HG03280 (cell line): ENCODE measurements around the gene COBL.
"Not testable (repeated sequence)": the region's sequence is repeated elsewhere in the genome, so short reads cannot be mapped to it uniquely, and the experiment has no call there.

Experiments used
- ATAC-seq: cut with Tn5 transposase; IDR thresholded peaks from one replicate; pipeline ENCODE4 v1.9.1; 2021; ENCODE audit warnings: mild to moderate bottlenecking, moderate library complexity; ENCODE audit not compliant: unreplicated experiment

COBL gene

GRCh38 chr7:51213618-51214017, 103.0 kb downstream of the COBL start:
- ATAC-seq, result no peak

- ATAC-seq, result no peak
Measured at GRCh38 chr7:51210766-51211165, 105.8 kb downstream of the COBL start.

GRCh38 chr7:51209426-51209825, 107.2 kb downstream of the COBL start:
- no peak for ATAC-seq

- ATAC-seq, result not testable (repeated sequence)
Measured at GRCh38 chr7:51208125-51208524, 108.5 kb downstream of the COBL start.

GRCh38 chr7:51198654-51199053, 118.0 kb downstream of the COBL start:
- ATAC-seq, result no peak

GRCh38 chr7:51190969-51191368, 125.6 kb downstream of the COBL start:
- ATAC-seq, result no peak

GRCh38 chr7:51189777-51190176, 126.8 kb downstream of the COBL start:
- ATAC-seq, result no peak

- no peak for ATAC-seq
Measured at GRCh38 chr7:51188987-51189386, 127.6 kb downstream of the COBL start.

GRCh38 chr7:51187941-51188340, 128.7 kb downstream of the COBL start:
- no peak for ATAC-seq

GRCh38 chr7:51186531-51186930, 130.1 kb downstream of the COBL start:
- no peak for ATAC-seq

- no peak for ATAC-seq
Measured at GRCh38 chr7:51182636-51183166, 133.9 kb downstream of the COBL start.

- no peak for ATAC-seq
Measured at GRCh38 chr7:51180092-51180491, 136.5 kb downstream of the COBL start.

GRCh38 chr7:51175992-51176388, 140.6 kb downstream of the COBL start:
- ATAC-seq, result no peak

- ATAC-seq, result no peak
Measured at GRCh38 chr7:51175316-51175991, 141.2 kb downstream of the COBL start.

GRCh38 chr7:51165337-51165736, 151.3 kb downstream of the COBL start:
- no peak for ATAC-seq

GRCh38 chr7:51162724-51163329, 153.8 kb downstream of the COBL start:
- peak; percentile 89 for ATAC-seq

GRCh38 chr7:51161937-51162336, 154.7 kb downstream of the COBL start:
- no peak for ATAC-seq

- peak; percentile 57 for ATAC-seq
Measured at GRCh38 chr7:51160990-51161615, 155.5 kb downstream of the COBL start.

- no peak for ATAC-seq
Measured at GRCh38 chr7:51160411-51160810, 156.2 kb downstream of the COBL start.

- no peak for ATAC-seq
Measured at GRCh38 chr7:51158742-51159445, 157.7 kb downstream of the COBL start.

GRCh38 chr7:51158211-51158610, 158.4 kb downstream of the COBL start:
- ATAC-seq, result no peak
